Measurements from ENCODE around the gene GNA14. TPM values are rescaled to one million over a fixed set of nuclear protein-coding genes. Genes with fewer than 3 reads are reported as not detected.
A peak's percentile ranks its signal among the peaks of the same experiment; 100 is the strongest.

The GNA14 gene
- total RNA-seq, 5 donors from 2014 or later (not counting 1 experiment from before 2014, with no cell fraction given): not detected

GRCh38 chr9:77594963-77595362, 53.2 kb downstream of the GNA14 start:
- no peak overlapping the region for H3K4me3 ChIP-seq (ENCODE audit: control insufficient read depth in 1 of 2, extremely low read depth in 1 of 2, low read length in 1 of 2)
- H3K4me3 Mint-ChIP-seq: peak overlapping the region in 1 of 3 donors; percentile 23
- no peak overlapping the region for H3K27ac ChIP-seq (ENCODE audit: low read length)
- POLR2A ChIA-PET: no interaction called here
- no peaks in the 10 kb centered on the region for H3K9me3 Mint-ChIP-seq
- H3K4me1 Mint-ChIP-seq: peaks cover 9 to 13% (median 10%) of the 10 kb centered on the region in 3 donors
- DNase-seq (no peak), ATAC-seq (replicated peaks in 1 of 4) (no peak)
- H3K27me3 ChIP-seq (replicated peaks in 1 of 2; ENCODE audit: control insufficient read depth in 2 of 2, extremely low read depth in 1 of 2, insufficient read depth in 2 of 2, low read length in 1 of 2): peaks cover 0 to 5% of the 10 kb centered on the region in 2 experiments
- WGBS (ENCODE audit: insufficient coverage): no CpG with 5 or more reads among the region's 3 CpGs
- H3K36me3 ChIP-seq (ENCODE audit: control insufficient read depth in 2 of 2, extremely low read depth in 1 of 2, insufficient read depth in 1 of 2, low read length in 1 of 2): no peaks in the 10 kb centered on the region
- no peaks in the 10 kb centered on the region for H3K36me3 Mint-ChIP-seq
- H3K27ac Mint-ChIP-seq: no peak overlapping the region
- peaks cover 0 to 12% of the 10 kb centered on the region in 2 experiments for H3K4me1 ChIP-seq (ENCODE audit: control insufficient read depth in 1 of 2, extremely low read depth in 1 of 2, insufficient read depth in 2 of 2, low read length in 2 of 2)
- H3K9me3 ChIP-seq: no peaks in the 10 kb centered on the region
- CTCF ChIA-PET: no interaction called here
- peaks cover 2 to 11% of the 10 kb centered on the region in 2 donors for H3K27me3 Mint-ChIP-seq

- no peak overlapping the region for H3K4me3 Mint-ChIP-seq
- peaks cover 2 to 10% of the 10 kb centered on the region in 2 donors for H3K27me3 Mint-ChIP-seq
- H3K4me3 ChIP-seq (ENCODE audit: control insufficient read depth in 1 of 2, extremely low read depth in 1 of 2, low read length in 1 of 2): no peak overlapping the region
- H3K9me3 Mint-ChIP-seq: no peaks in the 10 kb centered on the region
- ATAC-seq (replicated peaks in 1 of 4) (no peak), DNase-seq (no peak)
- no peak overlapping the region for H3K27ac ChIP-seq (ENCODE audit: low read length)
- H3K36me3 ChIP-seq (ENCODE audit: control insufficient read depth in 2 of 2, extremely low read depth in 1 of 2, insufficient read depth in 1 of 2, low read length in 1 of 2): no peaks in the 10 kb centered on the region
- H3K36me3 Mint-ChIP-seq: no peaks in the 10 kb centered on the region
- H3K4me1 ChIP-seq (ENCODE audit: control insufficient read depth in 1 of 2, extremely low read depth in 1 of 2, insufficient read depth in 2 of 2, low read length in 2 of 2): peaks cover 0 to 12% of the 10 kb centered on the region in 2 experiments
- H3K4me1 Mint-ChIP-seq: peaks cover 9 to 13% (median 10%) of the 10 kb centered on the region in 3 donors
- H3K27ac Mint-ChIP-seq: no peak overlapping the region
- POLR2A ChIA-PET: no interaction called here
- no peaks in the 10 kb centered on the region for H3K9me3 ChIP-seq
- CTCF ChIA-PET: no interaction called here
- WGBS (ENCODE audit: insufficient coverage): 87% methylated on average over 3 of the region's 4 CpGs
- no peaks in the 10 kb centered on the region for H3K27me3 ChIP-seq (replicated peaks in 1 of 2; ENCODE audit: control insufficient read depth in 2 of 2, extremely low read depth in 1 of 2, insufficient read depth in 2 of 2, low read length in 1 of 2)
Observed at GRCh38 chr9:77593528-77593927, 54.6 kb downstream of the GNA14 start.

- DNase-seq: no peak
- ChIA-PET CTCF (interaction anchor here in 1 of 2 donors (0.6 kb wide), 1 partner anchor 428 kb away, joined by 6 read pairs; no protein-coding TSS in a partner anchor), POLR2A (interaction anchor here in 1 of 2 donors (0.6 kb wide), 1 partner anchor 1066 kb away, joined by 3 read pairs; no protein-coding TSS in a partner anchor)
- H3K9me3 Mint-ChIP-seq: no peaks in the 10 kb centered on the region
- H3K36me3 Mint-ChIP-seq: no peaks in the 10 kb centered on the region
- H3K27ac Mint-ChIP-seq: no peak overlapping the region
- H3K4me1 ChIP-seq (ENCODE audit: control insufficient read depth in 1 of 2, extremely low read depth in 1 of 2, insufficient read depth in 2 of 2, low read length in 2 of 2): peaks cover 0 to 12% of the 10 kb centered on the region in 2 experiments
- H3K4me3 ChIP-seq (ENCODE audit: control insufficient read depth in 1 of 2, extremely low read depth in 1 of 2, low read length in 1 of 2): no peak overlapping the region
- WGBS (ENCODE audit: insufficient coverage): 100% methylated on average over 1 of the region's 2 CpGs
- H3K27me3 ChIP-seq (replicated peaks in 1 of 2; ENCODE audit: control insufficient read depth in 2 of 2, extremely low read depth in 1 of 2, insufficient read depth in 2 of 2, low read length in 1 of 2): no peaks in the 10 kb centered on the region
- no peaks in the 10 kb centered on the region for H3K36me3 ChIP-seq (ENCODE audit: control insufficient read depth in 2 of 2, extremely low read depth in 1 of 2, insufficient read depth in 1 of 2, low read length in 1 of 2)
- ATAC-seq (replicated peaks in 1 of 4): no peak
- peaks cover 0 to 4% of the 10 kb centered on the region in 2 donors for H3K27me3 Mint-ChIP-seq
- H3K27ac ChIP-seq (ENCODE audit: low read length): no peak overlapping the region
- H3K4me1 Mint-ChIP-seq: peaks cover 9 to 16% (median 12%) of the 10 kb centered on the region in 3 donors
- no peaks in the 10 kb centered on the region for H3K9me3 ChIP-seq
- no peak overlapping the region for H3K4me3 Mint-ChIP-seq
Observed at GRCh38 chr9:77592476-77592875, 55.6 kb downstream of the GNA14 start.

GRCh38 chr9:77589046-77589795, 58.9 kb downstream of the GNA14 start:
- no peaks in the 10 kb centered on the region for H3K9me3 Mint-ChIP-seq
- 100% methylated on average over 1 of the region's 6 CpGs for WGBS (ENCODE audit: insufficient coverage)

GRCh38 chr9:77588271-77588937, 59.7 kb downstream of the GNA14 start:
- DNase-seq: no peak

More at GRCh38 chr9:77589046-77589795, 58.9 kb downstream of the GNA14 start:
- Mint-ChIP-seq H3K4me3 (no peak overlapping the region), H3K36me3 (no peaks in the 10 kb centered on the region), H3K4me1 (peaks cover 0 to 4% (median 2%) of the 10 kb centered on the region in 3 donors), H3K27me3 (peaks cover 8 to 16% of the 10 kb centered on the region in 2 donors), H3K27ac (no peak overlapping the region)
- POLR2A ChIA-PET: no interaction called here
- Histone ChIP-seq H3K27me3 (replicated peaks in 1 of 2; ENCODE audit: control insufficient read depth in 2 of 2, extremely low read depth in 1 of 2, insufficient read depth in 2 of 2, low read length in 1 of 2) (no peaks in the 10 kb centered on the region), H3K9me3 (no peaks in the 10 kb centered on the region), H3K36me3 (ENCODE audit: control insufficient read depth in 2 of 2, extremely low read depth in 1 of 2, insufficient read depth in 1 of 2, low read length in 1 of 2) (no peaks in the 10 kb centered on the region), H3K4me3 (ENCODE audit: control insufficient read depth in 1 of 2, extremely low read depth in 1 of 2, low read length in 1 of 2) (no peak overlapping the region), H3K4me1 (ENCODE audit: control insufficient read depth in 1 of 2, extremely low read depth in 1 of 2, insufficient read depth in 2 of 2, low read length in 2 of 2) (no peaks in the 10 kb centered on the region), H3K27ac (ENCODE audit: low read length) (no peak overlapping the region)
- DNase-seq: no peak
- CTCF ChIA-PET: no interaction called here
- ATAC-seq (replicated peaks in 1 of 4): no peak

GRCh38 chr9:77587851-77588250, 60.3 kb downstream of the GNA14 start:
- DNase-seq (no peak), ATAC-seq (replicated peaks in 1 of 4) (no peak)
- no peak overlapping the region for H3K27ac ChIP-seq (ENCODE audit: low read length)
- no peaks in the 10 kb centered on the region for H3K36me3 ChIP-seq (ENCODE audit: control insufficient read depth in 2 of 2, extremely low read depth in 1 of 2, insufficient read depth in 1 of 2, low read length in 1 of 2)
- no peaks in the 10 kb centered on the region for H3K9me3 ChIP-seq
- H3K27me3 Mint-ChIP-seq: peaks cover 8 to 20% of the 10 kb centered on the region in 2 donors
- H3K36me3 Mint-ChIP-seq: no peaks in the 10 kb centered on the region
- ChIA-PET CTCF (no interaction called here), POLR2A (no interaction called here)
- peaks cover 0 to 3% (median 2%) of the 10 kb centered on the region in 3 donors for H3K4me1 Mint-ChIP-seq
- H3K4me3 Mint-ChIP-seq: no peak overlapping the region
- H3K9me3 Mint-ChIP-seq: no peaks in the 10 kb centered on the region
- 27% methylated on average over 2 of the region's 2 CpGs for WGBS (ENCODE audit: insufficient coverage)
- H3K27me3 ChIP-seq (replicated peaks in 1 of 2; ENCODE audit: control insufficient read depth in 2 of 2, extremely low read depth in 1 of 2, insufficient read depth in 2 of 2, low read length in 1 of 2): no peaks in the 10 kb centered on the region
- no peaks in the 10 kb centered on the region for H3K4me1 ChIP-seq (ENCODE audit: control insufficient read depth in 1 of 2, extremely low read depth in 1 of 2, insufficient read depth in 2 of 2, low read length in 2 of 2)
- H3K27ac Mint-ChIP-seq: no peak overlapping the region
- no peak overlapping the region for H3K4me3 ChIP-seq (ENCODE audit: control insufficient read depth in 1 of 2, extremely low read depth in 1 of 2, low read length in 1 of 2)

More at GRCh38 chr9:77588271-77588937, 59.7 kb downstream of the GNA14 start:
- Mint-ChIP-seq H3K9me3 (no peaks in the 10 kb centered on the region), H3K27ac (no peak overlapping the region), H3K4me1 (peaks cover 0 to 3% (median 2%) of the 10 kb centered on the region in 3 donors), H3K4me3 (no peak overlapping the region), H3K36me3 (no peaks in the 10 kb centered on the region), H3K27me3 (peaks cover 8 to 20% of the 10 kb centered on the region in 2 donors)
- no peak for ATAC-seq (replicated peaks in 1 of 4)
- Histone ChIP-seq H3K27ac (ENCODE audit: low read length) (no peak overlapping the region), H3K4me3 (ENCODE audit: control insufficient read depth in 1 of 2, extremely low read depth in 1 of 2, low read length in 1 of 2) (no peak overlapping the region), H3K4me1 (ENCODE audit: control insufficient read depth in 1 of 2, extremely low read depth in 1 of 2, insufficient read depth in 2 of 2, low read length in 2 of 2) (no peaks in the 10 kb centered on the region), H3K27me3 (replicated peaks in 1 of 2; ENCODE audit: control insufficient read depth in 2 of 2, extremely low read depth in 1 of 2, insufficient read depth in 2 of 2, low read length in 1 of 2) (no peaks in the 10 kb centered on the region), H3K9me3 (no peaks in the 10 kb centered on the region), H3K36me3 (ENCODE audit: control insufficient read depth in 2 of 2, extremely low read depth in 1 of 2, insufficient read depth in 1 of 2, low read length in 1 of 2) (no peaks in the 10 kb centered on the region)
- 18% methylated on average over 1 of the region's 2 CpGs for WGBS (ENCODE audit: insufficient coverage)
- CTCF ChIA-PET: no interaction called here
- POLR2A ChIA-PET: no interaction called here
